Ascending aorta (tissue), 2 donors: ENCODE results near the gene KIF1A. TPM values are rescaled to one million over a fixed set of nuclear protein-coding genes. Genes with fewer than 3 reads are reported as not detected.

Source experiments
- DNase-seq, 2 donors: peaks; one replicate each; pipeline ENCODE4 v3.0.0-alpha.2; 2019; ENCODE audit warnings: low spot score in 2 of 2
- H3K27ac ChIP-seq, 2 donors: fragments of 200-600 bp; sonication (generic); one replicate each; pipeline ENCODE4 v1.5.1; 2016 to 2017; ENCODE audit warnings: mild to moderate bottlenecking in 1 of 2
- H3K27me3 ChIP-seq: fragments of 200-600 bp; sonication (generic); one replicate; pipeline ENCODE4 v1.5.1; 2017
- H3K36me3 ChIP-seq, 2 donors: fragments of 200-600 bp; sonication (generic); one replicate each; pipeline ENCODE4 v1.5.1; 2016
- H3K4me1 ChIP-seq, 2 donors: fragments of 200-600 bp; sonication (generic); one replicate each; pipeline ENCODE4 v1.5.1; 2016 to 2017; ENCODE audit warnings: mild to moderate bottlenecking in 1 of 2
- H3K4me3 ChIP-seq, 2 donors: fragments of 200-600 bp; sonication (generic); one replicate each; pipeline ENCODE4 v1.5.1; 2016 to 2017; ENCODE audit warnings: mild to moderate bottlenecking in 1 of 2
- H3K9me3 ChIP-seq, 2 donors: fragments of 200-600 bp; sonication (generic); one replicate each; pipeline ENCODE4 v1.5.1; 2016
- CTCF ChIP-seq, 3 experiments: fragments of 200-600 bp in 2 of 3; fragments of 450-650 bp in 1 of 3; sonication (generic) in 2 of 3; IDR thresholded peaks; one replicate each; pipeline ENCODE4 v1.5.1; 2016 to 2019; ENCODE audit warnings: antibody characterized with exemption in 3 of 3, mild to moderate bottlenecking in 1 of 3, moderate library complexity in 1 of 3
- intact Hi-C: fragments of 100-400 bp; cut with DNase I; formaldehyde crosslinking; loops from one replicate; pipeline ENCODE4 v1.15.1; 2023
- total RNA-seq: library from RNA; depleted of rRNA; stranded (reverse); fragments of >200 nt; gene quantifications from one replicate; pipeline ENCODE4 v1.1.0, GENCODE V29; 2016

KIF1A gene
- total RNA-seq, 1 donor from 2014 or later: 0.11 TPM

- Histone ChIP-seq H3K4me1 (no peaks in the 10 kb centered on the region), H3K36me3 (no peaks in the 10 kb centered on the region), H3K27me3 (no peaks in the 10 kb centered on the region), H3K4me3 (no peak overlapping the region), H3K9me3 (peaks cover 0 to 12% of the 10 kb centered on the region in 2 donors), H3K27ac (no peak overlapping the region)
- no peak for TF ChIP-seq CTCF (IDR thresholded peaks at IDR 0.05)
- DNase-seq: peak in 1 of 2 donors; percentile 16
- intact Hi-C loops: no loop called here
Observed at GRCh38 chr2:240806006-240806405, 14.0 kb downstream of the KIF1A start.

GRCh38 chr2:240803191-240803590, 16.8 kb downstream of the KIF1A start:
- Histone ChIP-seq H3K9me3 (peaks cover 0 to 14% of the 10 kb centered on the region in 2 donors), H3K4me3 (no peak overlapping the region), H3K27me3 (no peaks in the 10 kb centered on the region), H3K4me1 (no peaks in the 10 kb centered on the region), H3K27ac (no peak overlapping the region), H3K36me3 (no peaks in the 10 kb centered on the region)
- DNase-seq: peak in 1 of 2 donors; percentile 33
- TF ChIP-seq CTCF (IDR thresholded peaks at IDR 0.05): no peak
- intact Hi-C loops: no loop called here

- Histone ChIP-seq H3K4me3 (no peak overlapping the region), H3K4me1 (no peaks in the 10 kb centered on the region), H3K36me3 (no peaks in the 10 kb centered on the region), H3K27me3 (no peaks in the 10 kb centered on the region), H3K27ac (no peak overlapping the region), H3K9me3 (peaks cover 0 to 6% of the 10 kb centered on the region in 2 donors)
- no peak for TF ChIP-seq CTCF (IDR thresholded peaks at IDR 0.05)
- peak in 1 of 2 donors; percentile 57 for DNase-seq
- intact Hi-C loops: no loop called here
Observed at GRCh38 chr2:240799033-240799820, 20.8 kb downstream of the KIF1A start.

- no peak overlapping the region for H3K4me3 ChIP-seq
- H3K27ac ChIP-seq: no peak overlapping the region
- H3K4me1 ChIP-seq: no peaks in the 10 kb centered on the region
- no peak for TF ChIP-seq CTCF (IDR thresholded peaks at IDR 0.05)
- no peaks in the 10 kb centered on the region for H3K36me3 ChIP-seq
- H3K9me3 ChIP-seq: peaks cover 0 to 6% of the 10 kb centered on the region in 2 donors
- peak in 1 of 2 donors; percentile 50 for DNase-seq
- H3K27me3 ChIP-seq: no peaks in the 10 kb centered on the region
- intact Hi-C loops: no loop called here
Observed at GRCh38 chr2:240798327-240798905, 21.6 kb downstream of the KIF1A start.

GRCh38 chr2:240797914-240798313, 22.1 kb downstream of the KIF1A start:
- Histone ChIP-seq H3K9me3 (peaks cover 0 to 6% of the 10 kb centered on the region in 2 donors), H3K36me3 (no peaks in the 10 kb centered on the region), H3K27me3 (no peaks in the 10 kb centered on the region), H3K4me3 (no peak overlapping the region), H3K4me1 (no peaks in the 10 kb centered on the region), H3K27ac (no peak overlapping the region)
- intact Hi-C loops: no loop called here
- no peak for DNase-seq
- no peak for TF ChIP-seq CTCF (IDR thresholded peaks at IDR 0.05)
